ENCODE measurements around the gene TAGLN2. TPM values are rescaled to one million over a fixed set of nuclear protein-coding genes. Genes with fewer than 3 reads are reported as not detected.
A peak's percentile ranks its signal among the peaks of the same experiment; 100 is the strongest.

TAGLN2 gene
- total and polyA plus RNA-seq, 2 experiments from 2014 or later, result 3.8 to 18.5 TPM

GRCh38 chr1:159960721-159961381 is 35.5 kb upstream of the TAGLN2 start:
- H3K9me3 ChIP-seq (ENCODE audit: low read depth), result no peaks in the 10 kb centered on the region
- H3K27me3 ChIP-seq, result no peaks in the 10 kb centered on the region
- H3K4me3 ChIP-seq, result no peak overlapping the region
- H3K36me3 ChIP-seq, result no peaks in the 10 kb centered on the region
- DNase-seq (ENCODE audit: low read depth in 1 of 2, low spot score in 1 of 2), result peak in 1 of 2 donors; percentile 89
- TF ChIP-seq CTCF (IDR thresholded peaks at IDR 0.05; ENCODE audit: low read depth, low read length), result no peak
- H3K27ac ChIP-seq, result no peak overlapping the region
- no peaks in the 10 kb centered on the region for H3K4me1 ChIP-seq (ENCODE audit: low read depth)

DNA sequence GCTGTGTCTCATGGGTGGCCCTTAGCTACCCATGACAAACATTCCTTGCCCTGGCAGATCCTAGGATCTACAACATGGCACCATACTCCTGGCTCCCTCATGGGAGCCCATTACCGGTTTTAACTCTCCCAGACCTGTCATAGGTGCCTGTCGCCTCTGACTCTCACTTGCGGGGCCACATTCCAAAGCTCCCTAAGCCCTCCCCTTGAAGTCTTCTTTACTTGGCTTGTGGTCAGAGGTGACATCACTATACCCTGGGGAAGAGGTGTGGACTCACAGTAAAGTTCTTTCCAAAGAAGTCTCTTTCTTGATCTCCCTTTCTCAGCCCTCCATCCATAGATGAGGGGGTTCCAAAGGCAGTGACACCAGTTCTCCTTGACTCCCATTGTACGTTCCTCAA is 34.1 kb upstream of the TAGLN2 start:
- DNase-seq (ENCODE audit: low read depth in 1 of 2, low spot score in 1 of 2), result no peak
- no peak overlapping the region for H3K27ac ChIP-seq
- no peaks in the 10 kb centered on the region for H3K4me1 ChIP-seq (ENCODE audit: low read depth)

GRCh38 chr1:159958719-159959380 is 33.5 kb upstream of the TAGLN2 start:
- Histone ChIP-seq H3K9me3 (ENCODE audit: low read depth) (no peaks in the 10 kb centered on the region), H3K27me3 (no peaks in the 10 kb centered on the region), H3K27ac (no peak overlapping the region), H3K36me3 (no peaks in the 10 kb centered on the region), H3K4me1 (ENCODE audit: low read depth) (no peaks in the 10 kb centered on the region), H3K4me3 (no peak overlapping the region)
- no peak for DNase-seq (ENCODE audit: low read depth in 1 of 2, low spot score in 1 of 2)
- no peak for TF ChIP-seq CTCF (IDR thresholded peaks at IDR 0.05; ENCODE audit: low read depth, low read length)

More for the DNA sequence above, 34.1 kb upstream of the TAGLN2 start:
- TF ChIP-seq CTCF (IDR thresholded peaks at IDR 0.05; ENCODE audit: low read depth, low read length), result no peak
- Histone ChIP-seq H3K36me3 (no peaks in the 10 kb centered on the region), H3K4me3 (no peak overlapping the region), H3K9me3 (ENCODE audit: low read depth) (no peaks in the 10 kb centered on the region), H3K27me3 (no peaks in the 10 kb centered on the region)

- Histone ChIP-seq H3K27me3 (peaks cover 6% of the 10 kb centered on the region), H3K4me3 (no peak overlapping the region), H3K4me1 (ENCODE audit: low read depth) (no peaks in the 10 kb centered on the region), H3K27ac (no peak overlapping the region), H3K36me3 (no peaks in the 10 kb centered on the region), H3K9me3 (ENCODE audit: low read depth) (no peaks in the 10 kb centered on the region)
- DNase-seq (ENCODE audit: low read depth in 1 of 2, low spot score in 1 of 2), result no peak
- no peak for TF ChIP-seq CTCF (IDR thresholded peaks at IDR 0.05; ENCODE audit: low read depth, low read length)
Measured at GRCh38 chr1:159957824-159958268, 32.5 kb upstream of the TAGLN2 start.

- Histone ChIP-seq H3K4me3 (no peak overlapping the region), H3K9me3 (ENCODE audit: low read depth) (no peaks in the 10 kb centered on the region), H3K36me3 (no peaks in the 10 kb centered on the region), H3K4me1 (ENCODE audit: low read depth) (no peaks in the 10 kb centered on the region), H3K27ac (no peak overlapping the region), H3K27me3 (peaks cover 6% of the 10 kb centered on the region)
- TF ChIP-seq CTCF (IDR thresholded peaks at IDR 0.05; ENCODE audit: low read depth, low read length), result no peak
- no peak for DNase-seq (ENCODE audit: low read depth in 1 of 2, low spot score in 1 of 2)
Measured at GRCh38 chr1:159955456-159955855, 30.1 kb upstream of the TAGLN2 start.

Measured in cardiac muscle cell (in vitro differentiated cells and primary cell).